ENCODE data around the gene ZNF79.

DNA sequence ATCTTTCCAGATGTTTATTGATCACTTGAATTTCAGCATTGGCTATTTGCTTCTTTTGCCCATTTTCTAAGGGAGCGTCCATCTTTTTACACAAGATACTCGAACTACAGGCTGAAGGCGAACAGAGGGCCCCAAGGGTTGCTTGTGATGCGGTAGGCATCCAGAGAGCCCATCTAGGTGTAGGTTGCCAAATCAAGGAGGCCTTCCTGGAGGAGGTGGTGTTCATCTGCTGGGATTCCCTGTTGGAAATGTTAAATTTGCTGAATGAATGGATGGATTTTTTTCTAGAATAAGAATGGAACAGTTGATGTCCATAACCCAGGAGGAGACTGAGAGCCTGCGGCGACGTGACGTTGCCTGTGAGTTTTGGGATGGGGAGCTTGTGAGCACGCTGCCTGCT lies 58.5 kb downstream of the ZNF79 start:
- TF ChIP-seq, protein P1, sequence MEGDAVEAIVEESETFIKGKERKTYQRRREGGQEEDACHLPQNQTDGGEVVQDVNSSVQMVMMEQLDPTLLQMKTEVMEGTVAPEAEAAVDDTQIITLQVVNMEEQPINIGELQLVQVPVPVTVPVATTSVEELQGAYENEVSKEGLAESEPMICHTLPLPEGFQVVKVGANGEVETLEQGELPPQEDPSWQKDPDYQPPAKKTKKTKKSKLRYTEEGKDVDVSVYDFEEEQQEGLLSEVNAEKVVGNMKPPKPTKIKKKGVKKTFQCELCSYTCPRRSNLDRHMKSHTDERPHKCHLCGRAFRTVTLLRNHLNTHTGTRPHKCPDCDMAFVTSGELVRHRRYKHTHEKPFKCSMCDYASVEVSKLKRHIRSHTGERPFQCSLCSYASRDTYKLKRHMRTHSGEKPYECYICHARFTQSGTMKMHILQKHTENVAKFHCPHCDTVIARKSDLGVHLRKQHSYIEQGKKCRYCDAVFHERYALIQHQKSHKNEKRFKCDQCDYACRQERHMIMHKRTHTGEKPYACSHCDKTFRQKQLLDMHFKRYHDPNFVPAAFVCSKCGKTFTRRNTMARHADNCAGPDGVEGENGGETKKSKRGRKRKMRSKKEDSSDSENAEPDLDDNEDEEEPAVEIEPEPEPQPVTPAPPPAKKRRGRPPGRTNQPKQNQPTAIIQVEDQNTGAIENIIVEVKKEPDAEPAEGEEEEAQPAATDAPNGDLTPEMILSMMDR (IDR thresholded peaks at IDR 0.05), result no peak
- TF ChIP-seq POLR2A (IDR thresholded peaks at IDR 0.05), result no peak
- no peak for TF ChIP-seq POLR2AphosphoS5 (IDR thresholded peaks at IDR 0.05)

All from suprapubic skin (tissue), 4 donors.